Measurements from ENCODE around the gene MSRB3.

Gene MSRB3

GRCh38 chr12:65343230-65343629 is 64.7 kb downstream of the MSRB3 start:
- no peak for TF ChIP-seq CTCF (IDR thresholded peaks at IDR 0.05; ENCODE audit: low read depth, low read length, missing control alignments)
- no peak overlapping the region for H3K4me3 ChIP-seq (replicated peaks; ENCODE audit: low read depth, low read length)
- no peak for DNase-seq (ENCODE audit: extremely low read depth, low read depth)

GRCh38 chr12:65343801-65344200 is 65.3 kb downstream of the MSRB3 start:
- no peak overlapping the region for H3K4me3 ChIP-seq (replicated peaks; ENCODE audit: low read depth, low read length)
- no peak for TF ChIP-seq CTCF (IDR thresholded peaks at IDR 0.05; ENCODE audit: low read depth, low read length, missing control alignments)
- DNase-seq (ENCODE audit: extremely low read depth, low read depth): no peak

GRCh38 chr12:65355461-65355860 is 77.0 kb downstream of the MSRB3 start:
- TF ChIP-seq CTCF (IDR thresholded peaks at IDR 0.05; ENCODE audit: low read depth, low read length, missing control alignments): no peak
- no peak overlapping the region for H3K4me3 ChIP-seq (replicated peaks; ENCODE audit: low read depth, low read length)
- no peak for DNase-seq (ENCODE audit: extremely low read depth, low read depth)

GRCh38 chr12:65362234-65363031 is 84.0 kb downstream of the MSRB3 start:
- DNase-seq (ENCODE audit: extremely low read depth, low read depth): no peak
- TF ChIP-seq CTCF (IDR thresholded peaks at IDR 0.05; ENCODE audit: low read depth, low read length, missing control alignments): no peak
- no peak overlapping the region for H3K4me3 ChIP-seq (replicated peaks; ENCODE audit: low read depth, low read length)

GRCh38 chr12:65364046-65364445 is 85.6 kb downstream of the MSRB3 start:
- H3K4me3 ChIP-seq (replicated peaks; ENCODE audit: low read depth, low read length): no peak overlapping the region
- no peak for TF ChIP-seq CTCF (IDR thresholded peaks at IDR 0.05; ENCODE audit: low read depth, low read length, missing control alignments)
- DNase-seq (ENCODE audit: extremely low read depth, low read depth): no peak

- no peak for TF ChIP-seq CTCF (IDR thresholded peaks at IDR 0.05; ENCODE audit: low read depth, low read length, missing control alignments)
- no peak for DNase-seq (ENCODE audit: extremely low read depth, low read depth)
- no peak overlapping the region for H3K4me3 ChIP-seq (replicated peaks; ENCODE audit: low read depth, low read length)
These were observed 88.9 kb downstream of the MSRB3 start for GRCh38 chr12:65367396-65367795.

GRCh38 chr12:65368055-65368454 is 89.6 kb downstream of the MSRB3 start:
- no peak overlapping the region for H3K4me3 ChIP-seq (replicated peaks; ENCODE audit: low read depth, low read length)
- no peak for DNase-seq (ENCODE audit: extremely low read depth, low read depth)
- TF ChIP-seq CTCF (IDR thresholded peaks at IDR 0.05; ENCODE audit: low read depth, low read length, missing control alignments): no peak

Data from HFF-Myc (cell line).